ENCODE measurements around the gene R3HDM2.

Gene R3HDM2

GRCh38 chr12:57223191-57224165 is 207.4 kb downstream of the R3HDM2 start:
- H3K4me3 ChIP-seq (ENCODE audit: low read depth, low read length) = no peak overlapping the region
- no peak for DNase-seq (ENCODE audit: low read depth)
- TF ChIP-seq CTCF (IDR thresholded peaks at IDR 0.05; ENCODE audit: insufficient read depth, low read depth, low read length, missing control alignments) = no peak

DNA sequence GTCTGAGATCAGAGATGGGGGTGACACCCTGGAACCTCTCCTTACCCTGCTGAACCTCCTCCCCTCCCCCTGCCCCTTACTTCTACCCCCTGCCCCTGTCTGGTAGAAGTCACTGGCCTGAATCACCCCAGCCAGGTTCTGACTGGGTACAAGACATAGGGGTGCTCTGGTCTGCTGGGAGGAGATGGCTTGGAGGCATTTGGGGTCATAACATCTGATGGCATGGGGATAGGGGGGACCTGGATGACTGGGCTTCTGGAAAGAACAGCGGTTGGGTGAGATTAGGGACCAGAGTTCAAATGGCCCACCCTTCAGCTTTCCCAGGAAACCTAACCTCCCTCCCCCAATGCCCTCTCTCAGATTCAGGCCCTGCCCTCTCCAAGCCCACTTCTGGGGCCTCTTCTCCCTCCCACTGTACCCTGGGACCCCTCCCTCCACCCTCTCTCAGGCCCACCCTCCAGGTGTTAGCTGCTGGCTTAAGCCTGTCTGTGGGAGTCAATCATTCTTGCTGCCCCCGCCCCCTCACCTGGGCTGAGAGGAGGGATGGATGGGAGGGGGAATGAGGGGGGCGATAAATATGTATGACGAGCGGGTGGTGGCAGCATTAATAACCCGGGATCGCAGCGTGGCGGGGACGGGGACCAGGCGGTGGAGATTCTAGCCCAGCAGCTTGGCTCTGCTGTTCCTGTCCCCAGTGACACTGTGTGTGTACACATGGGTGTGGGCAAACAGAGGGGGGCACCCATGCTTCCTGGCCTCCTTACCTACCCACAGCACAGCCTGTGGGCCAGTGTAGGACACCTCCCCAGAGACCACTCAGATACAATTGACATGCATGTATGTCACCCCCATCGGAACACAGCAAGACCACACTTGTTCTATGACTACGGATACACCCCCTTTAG is 208.3 kb downstream of the R3HDM2 start:
- H3K4me3 ChIP-seq (ENCODE audit: low read depth, low read length) = no peak overlapping the region
- DNase-seq (ENCODE audit: low read depth) = no peak
- TF ChIP-seq CTCF (IDR thresholded peaks at IDR 0.05; ENCODE audit: insufficient read depth, low read depth, low read length, missing control alignments) = no peak

GRCh38 chr12:57221169-57221917 is 209.5 kb downstream of the R3HDM2 start:
- TF ChIP-seq CTCF (IDR thresholded peaks at IDR 0.05; ENCODE audit: insufficient read depth, low read depth, low read length, missing control alignments) = no peak
- no peak for DNase-seq (ENCODE audit: low read depth)
- no peak overlapping the region for H3K4me3 ChIP-seq (ENCODE audit: low read depth, low read length)

- TF ChIP-seq CTCF (IDR thresholded peaks at IDR 0.05; ENCODE audit: insufficient read depth, low read depth, low read length, missing control alignments) = no peak
- DNase-seq (ENCODE audit: low read depth) = no peak
- H3K4me3 ChIP-seq (ENCODE audit: low read depth, low read length) = no peak overlapping the region
Observed at GRCh38 chr12:57220770-57221168, 210.1 kb downstream of the R3HDM2 start.

- no peak for DNase-seq (ENCODE audit: low read depth)
- H3K4me3 ChIP-seq (ENCODE audit: low read depth, low read length) = no peak overlapping the region
- no peak for TF ChIP-seq CTCF (IDR thresholded peaks at IDR 0.05; ENCODE audit: insufficient read depth, low read depth, low read length, missing control alignments)
Observed at GRCh38 chr12:57219993-57220754, 210.7 kb downstream of the R3HDM2 start.

Measured in GM12865 (cell line).